ENCODE measurements around the gene TMEM87A.

Gene TMEM87A

GRCh38 chr15:42203891-42204290 lies 69.3 kb downstream of the TMEM87A start:
- no peak for DNase-seq (ENCODE audit: low read depth)

GRCh38 chr15:42202653-42203052 lies 70.6 kb downstream of the TMEM87A start:
- no peak for DNase-seq (ENCODE audit: low read depth)

GRCh38 chr15:42201801-42202200 lies 71.4 kb downstream of the TMEM87A start:
- no peak for DNase-seq (ENCODE audit: low read depth)

- DNase-seq (ENCODE audit: low read depth): no peak
Observed at GRCh38 chr15:42199126-42199525, 74.1 kb downstream of the TMEM87A start.

- DNase-seq (ENCODE audit: low read depth): no peak
Observed at GRCh38 chr15:42198516-42198915, 74.7 kb downstream of the TMEM87A start.

- no peak for DNase-seq (ENCODE audit: low read depth)
Observed at GRCh38 chr15:42194513-42194912, 78.7 kb downstream of the TMEM87A start.

GRCh38 chr15:42193383-42193782 lies 79.8 kb downstream of the TMEM87A start:
- DNase-seq (ENCODE audit: low read depth): no peak

- DNase-seq (ENCODE audit: low read depth): no peak
Observed at GRCh38 chr15:42191610-42192346, 81.5 kb downstream of the TMEM87A start.

- no peak for DNase-seq (ENCODE audit: low read depth)
Observed at GRCh38 chr15:42190370-42190769, 82.9 kb downstream of the TMEM87A start.

GRCh38 chr15:42185801-42186200 lies 87.4 kb downstream of the TMEM87A start:
- no peak for DNase-seq (ENCODE audit: low read depth)

GRCh38 chr15:42184736-42185135 lies 88.5 kb downstream of the TMEM87A start:
- no peak for DNase-seq (ENCODE audit: low read depth)

- DNase-seq (ENCODE audit: low read depth): no peak
Observed at GRCh38 chr15:42184296-42184695, 88.9 kb downstream of the TMEM87A start.

- DNase-seq (ENCODE audit: low read depth): no peak
Observed at GRCh38 chr15:42182961-42183360, 90.3 kb downstream of the TMEM87A start.

GRCh38 chr15:42182328-42182886 lies 90.8 kb downstream of the TMEM87A start:
- DNase-seq (ENCODE audit: low read depth): no peak

- no peak for DNase-seq (ENCODE audit: low read depth)
Observed at GRCh38 chr15:42178056-42178455, 95.2 kb downstream of the TMEM87A start.

- DNase-seq (ENCODE audit: low read depth): no peak
Observed at GRCh38 chr15:42175671-42176070, 97.6 kb downstream of the TMEM87A start.

GRCh38 chr15:42172475-42172874 lies 100.8 kb downstream of the TMEM87A start:
- no peak for DNase-seq (ENCODE audit: low read depth)

GRCh38 chr15:42171795-42172194 lies 101.4 kb downstream of the TMEM87A start:
- no peak for DNase-seq (ENCODE audit: low read depth)

GRCh38 chr15:42171122-42171521 lies 102.1 kb downstream of the TMEM87A start:
- no peak for DNase-seq (ENCODE audit: low read depth)

- no peak for DNase-seq (ENCODE audit: low read depth)
Observed at GRCh38 chr15:42166225-42166940, 106.8 kb downstream of the TMEM87A start.

- no peak for DNase-seq (ENCODE audit: low read depth)
Observed at GRCh38 chr15:42165106-42165505, 108.1 kb downstream of the TMEM87A start.

GRCh38 chr15:42163947-42164550 lies 109.2 kb downstream of the TMEM87A start:
- no peak for DNase-seq (ENCODE audit: low read depth)

GRCh38 chr15:42163291-42163690 lies 109.9 kb downstream of the TMEM87A start:
- DNase-seq (ENCODE audit: low read depth): no peak
